SJCRH30 (cell line): ENCODE results near the gene MTCH1. TPM values are rescaled to one million over a fixed set of nuclear protein-coding genes. Genes with fewer than 3 reads are reported as not detected.

Experiments used
- DNase-seq, 2 experiments: peaks; one replicate each; pipeline ENCODE4 v3.0.0-alpha.2; 2015 to 2020
- H3K27ac ChIP-seq: fragments of 250-450 bp; sonication (Bioruptor Pico); 2 replicates; pipeline ENCODE4 v1.5.1; 2020; ENCODE audit warnings: mild to moderate bottlenecking, moderate library complexity
- H3K27me3 ChIP-seq: fragments of 250-450 bp; sonication (Bioruptor Pico); 2 replicates; pipeline ENCODE4 v1.5.1; 2020; ENCODE audit warnings: mild to moderate bottlenecking, moderate library complexity
- H3K36me3 ChIP-seq: fragments of 250-450 bp; sonication (Bioruptor Pico); 2 replicates; pipeline ENCODE4 v1.5.1; 2020; ENCODE audit warnings: mild to moderate bottlenecking, moderate library complexity
- H3K4me1 ChIP-seq: fragments of 250-450 bp; sonication (Bioruptor Pico); 2 replicates; pipeline ENCODE4 v1.5.1; 2020; ENCODE audit warnings: mild to moderate bottlenecking, moderate library complexity
- H3K4me3 ChIP-seq: fragments of 250-450 bp; sonication (Bioruptor Pico); 2 replicates; pipeline ENCODE4 v1.5.1; 2020; ENCODE audit warnings: mild to moderate bottlenecking, moderate library complexity
- H3K9me3 ChIP-seq: fragments of 250-450 bp; sonication (Bioruptor Pico); replicated peaks from 2 replicates; pipeline ENCODE4 v1.5.1; 2020; ENCODE audit warnings: mild to moderate bottlenecking, moderate library complexity
- total RNA-seq: library from RNA; depleted of rRNA; stranded (reverse); fragments of >200 nt; shearing (Covaris generic); gene quantifications from 2 replicates; pipeline ENCODE4 v1.2.3, GENCODE V29; 2014

Gene MTCH1
- total RNA-seq, 1 experiment from 2014 or later, result 173 TPM

DNA sequence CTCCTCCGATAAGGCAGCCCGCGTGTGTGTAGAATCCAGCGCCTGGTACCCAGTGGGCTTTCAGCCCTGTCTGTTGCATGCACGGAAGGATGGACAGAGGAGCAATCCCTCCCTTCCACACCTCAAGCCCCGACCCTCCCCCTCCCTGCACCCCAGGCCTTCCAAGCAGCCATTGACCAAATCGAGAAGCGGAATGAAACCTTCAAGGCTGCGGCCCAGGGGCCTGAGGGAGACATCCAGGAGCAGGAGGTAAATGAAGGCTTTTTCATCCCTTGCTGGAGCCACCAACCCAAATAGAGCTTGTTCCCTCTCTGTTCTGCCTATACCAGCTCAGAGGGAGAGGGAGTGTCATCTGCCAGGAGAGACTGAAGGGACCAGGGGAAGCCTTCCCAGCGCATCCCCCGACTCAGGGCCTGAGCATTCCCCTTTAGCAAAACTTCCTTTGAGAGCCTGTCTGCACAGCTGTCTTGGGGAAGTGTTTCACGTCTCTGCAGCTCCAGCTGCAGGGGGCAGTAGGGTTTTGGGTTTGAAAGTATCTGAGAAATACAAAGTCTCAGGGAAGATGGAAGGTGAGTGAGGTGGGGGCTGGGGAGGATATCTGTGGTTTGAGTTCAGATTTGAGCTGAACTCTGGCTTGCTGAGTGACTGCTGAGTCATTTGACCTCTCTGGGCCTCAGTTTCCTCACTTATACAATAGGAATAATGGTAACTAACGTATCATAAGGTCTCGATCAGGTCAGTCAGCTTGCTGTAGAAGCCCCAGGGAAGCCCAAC is 35.5 kb upstream of the MTCH1 start:
- Histone ChIP-seq H3K36me3 (no peaks in the 10 kb centered on the region), H3K27me3 (no peaks in the 10 kb centered on the region; the same call in 1 of the 2 replicates), H3K4me1 (no peaks in the 10 kb centered on the region), H3K27ac (no peak overlapping the region), H3K4me3 (no peak overlapping the region), H3K9me3 (no peaks in the 10 kb centered on the region)
- DNase-seq, result peak; percentile 40 to 60

GRCh38 chr6:37020812-37021211 is 34.8 kb upstream of the MTCH1 start:
- Histone ChIP-seq H3K9me3 (no peaks in the 10 kb centered on the region), H3K4me3 (no peak overlapping the region), H3K27ac (no peak overlapping the region), H3K27me3 (no peaks in the 10 kb centered on the region; the same call in 1 of the 2 replicates), H3K4me1 (no peaks in the 10 kb centered on the region), H3K36me3 (no peaks in the 10 kb centered on the region)
- DNase-seq, result no peak

DNA sequence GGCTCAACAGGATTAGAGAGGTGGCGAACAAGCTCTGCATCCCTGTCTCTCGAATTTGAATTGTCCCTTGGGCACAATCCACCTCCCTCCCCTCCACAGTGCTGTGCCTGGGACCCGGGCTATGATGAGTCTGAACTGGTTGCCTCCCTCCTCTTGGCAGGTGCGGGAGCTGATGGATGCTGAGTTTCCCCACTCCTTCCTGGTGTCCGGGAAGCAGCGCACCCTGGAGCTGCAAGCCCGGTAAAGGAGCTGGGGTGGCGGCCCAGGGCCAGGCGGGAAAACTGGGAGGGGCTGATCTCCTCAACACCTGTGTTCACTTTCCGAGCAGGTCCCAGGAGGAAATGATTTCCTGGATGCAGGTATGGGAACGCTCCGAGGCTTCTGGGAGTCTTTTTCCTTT is 34.4 kb upstream of the MTCH1 start:
- Histone ChIP-seq H3K4me1 (no peaks in the 10 kb centered on the region), H3K9me3 (no peaks in the 10 kb centered on the region), H3K36me3 (no peaks in the 10 kb centered on the region), H3K4me3 (no peak overlapping the region), H3K27ac (no peak overlapping the region), H3K27me3 (no peaks in the 10 kb centered on the region; the same call in 1 of the 2 replicates)
- no peak for DNase-seq

- Histone ChIP-seq H3K27ac (no peak overlapping the region), H3K4me1 (no peaks in the 10 kb centered on the region), H3K27me3 (no peaks in the 10 kb centered on the region; the same call in 1 of the 2 replicates), H3K4me3 (no peak overlapping the region), H3K36me3 (no peaks in the 10 kb centered on the region), H3K9me3 (no peaks in the 10 kb centered on the region)
- peak in 1 of 2 experiments; percentile 23 for DNase-seq
These were observed 33.1 kb upstream of the MTCH1 start for GRCh38 chr6:37019065-37019450.

- no peaks in the 10 kb centered on the region for H3K36me3 ChIP-seq
- H3K9me3 ChIP-seq, result no peaks in the 10 kb centered on the region
- peak; percentile 89 to 92 for DNase-seq
- no peaks in the 10 kb centered on the region for H3K4me1 ChIP-seq
- H3K27me3 ChIP-seq, result no peaks in the 10 kb centered on the region; the same call in 1 of the 2 replicates
- no peak overlapping the region for H3K4me3 ChIP-seq
- H3K27ac ChIP-seq, result no peak overlapping the region
These were observed 32.4 kb upstream of the MTCH1 start for GRCh38 chr6:37018198-37019064.

DNA sequence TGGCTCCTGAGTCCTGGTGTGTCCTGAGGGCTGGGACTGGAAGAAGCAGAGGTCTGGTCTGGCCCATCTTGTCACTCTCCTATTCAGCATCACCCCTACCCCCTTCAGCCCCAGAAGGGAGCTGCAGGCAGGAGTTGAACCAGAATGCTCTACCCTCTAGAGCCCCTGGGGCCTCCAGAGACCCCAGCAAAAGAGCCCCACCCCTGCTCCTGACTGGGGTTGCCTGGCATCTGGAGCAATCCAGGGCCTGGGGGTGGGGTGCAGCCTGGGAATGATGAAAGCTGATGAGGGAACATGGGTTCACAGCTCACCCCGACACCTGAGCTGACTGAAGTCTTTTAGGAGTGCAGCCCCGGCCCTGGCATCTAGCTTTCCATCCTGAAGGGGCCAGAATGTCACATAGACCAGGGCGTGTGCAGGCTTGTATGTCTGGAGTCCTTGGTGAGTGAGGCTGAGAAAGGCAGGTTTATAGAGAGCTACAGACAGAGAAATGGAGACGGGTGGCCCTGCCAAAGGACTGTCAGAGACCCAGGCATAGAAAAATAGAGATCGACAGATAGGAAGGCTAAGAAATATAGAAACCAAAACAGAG is 31.7 kb upstream of the MTCH1 start:
- Histone ChIP-seq H3K4me1 (no peaks in the 10 kb centered on the region), H3K4me3 (no peak overlapping the region), H3K36me3 (no peaks in the 10 kb centered on the region), H3K9me3 (no peaks in the 10 kb centered on the region), H3K27me3 (no peaks in the 10 kb centered on the region; the same call in 1 of the 2 replicates), H3K27ac (no peak overlapping the region)
- DNase-seq, result no peak

- H3K9me3 ChIP-seq, result no peaks in the 10 kb centered on the region
- H3K4me3 ChIP-seq, result no peak overlapping the region
- no peaks in the 10 kb centered on the region for H3K4me1 ChIP-seq
- DNase-seq, result no peak
- no peaks in the 10 kb centered on the region for H3K36me3 ChIP-seq
- no peaks in the 10 kb centered on the region; the same call in 1 of the 2 replicates for H3K27me3 ChIP-seq
- no peak overlapping the region for H3K27ac ChIP-seq
These were observed 31.0 kb upstream of the MTCH1 start for GRCh38 chr6:37016995-37017394.

- no peaks in the 10 kb centered on the region for H3K9me3 ChIP-seq
- H3K4me3 ChIP-seq, result no peak overlapping the region
- DNase-seq, result no peak
- H3K27ac ChIP-seq, result no peak overlapping the region
- no peaks in the 10 kb centered on the region for H3K27me3 ChIP-seq
- H3K4me1 ChIP-seq, result no peaks in the 10 kb centered on the region
- H3K36me3 ChIP-seq, result no peaks in the 10 kb centered on the region
These were observed 29.5 kb upstream of the MTCH1 start for GRCh38 chr6:37015532-37015931.

GRCh38 chr6:37014667-37015066 is 28.7 kb upstream of the MTCH1 start:
- no peaks in the 10 kb centered on the region for H3K36me3 ChIP-seq
- no peaks in the 10 kb centered on the region for H3K9me3 ChIP-seq
- H3K4me1 ChIP-seq, result no peaks in the 10 kb centered on the region
- DNase-seq, result no peak
- H3K4me3 ChIP-seq, result no peak overlapping the region
- H3K27me3 ChIP-seq, result no peaks in the 10 kb centered on the region
- no peak overlapping the region for H3K27ac ChIP-seq

GRCh38 chr6:37013516-37014491 is 27.8 kb upstream of the MTCH1 start:
- no peak overlapping the region for H3K4me3 ChIP-seq
- no peaks in the 10 kb centered on the region for H3K4me1 ChIP-seq
- no peaks in the 10 kb centered on the region for H3K9me3 ChIP-seq

DNA sequence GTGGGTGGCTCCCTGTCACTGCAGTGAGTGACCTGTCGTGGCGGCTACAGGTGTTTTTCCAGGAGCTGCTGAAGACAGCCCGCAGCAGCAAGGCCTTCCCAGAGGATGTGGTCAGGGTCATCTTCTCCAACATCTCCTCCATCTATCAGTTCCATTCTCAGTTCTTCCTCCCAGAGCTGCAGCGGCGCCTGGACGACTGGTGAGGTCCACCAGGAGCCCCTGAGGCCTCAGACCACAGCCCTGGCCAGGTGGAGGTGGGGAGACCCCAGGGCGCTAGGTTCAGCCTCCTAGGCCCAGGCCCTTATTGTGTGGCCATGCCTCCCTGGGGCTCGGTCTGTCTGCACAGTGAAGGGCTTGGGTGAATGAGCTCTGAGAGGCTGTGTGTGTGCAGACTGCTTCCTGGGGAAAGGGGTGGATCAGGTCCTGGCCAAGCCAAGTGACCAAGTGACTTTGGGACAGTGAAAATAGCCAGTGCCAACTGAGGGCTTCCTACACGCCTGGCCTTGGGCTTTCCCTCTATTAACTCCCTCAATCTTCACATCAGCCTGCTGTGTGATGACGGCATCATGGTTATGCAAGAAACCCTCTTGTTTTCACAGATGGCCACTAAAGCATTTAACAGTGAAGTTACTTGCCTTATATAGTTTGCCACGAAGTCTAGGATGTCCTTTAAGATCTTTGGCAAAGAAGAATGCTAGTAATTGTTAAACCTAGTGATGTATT is 25.8 kb upstream of the MTCH1 start:
- H3K27me3 ChIP-seq, result no peaks in the 10 kb centered on the region
- no peaks in the 10 kb centered on the region for H3K4me1 ChIP-seq
- no peak overlapping the region for H3K4me3 ChIP-seq
- DNase-seq, result no peak
- no peak overlapping the region for H3K27ac ChIP-seq
- H3K9me3 ChIP-seq, result no peaks in the 10 kb centered on the region
- H3K36me3 ChIP-seq, result no peaks in the 10 kb centered on the region

More at GRCh38 chr6:37013516-37014491, 27.8 kb upstream of the MTCH1 start:
- DNase-seq, result no peak
- Histone ChIP-seq H3K36me3 (no peaks in the 10 kb centered on the region), H3K27ac (no peak overlapping the region), H3K27me3 (no peaks in the 10 kb centered on the region)

- H3K9me3 ChIP-seq, result no peaks in the 10 kb centered on the region
- no peaks in the 10 kb centered on the region for H3K27me3 ChIP-seq
- no peak overlapping the region for H3K4me3 ChIP-seq
- H3K27ac ChIP-seq, result no peak overlapping the region
- no peak for DNase-seq
- no peaks in the 10 kb centered on the region for H3K36me3 ChIP-seq
- no peaks in the 10 kb centered on the region for H3K4me1 ChIP-seq
These were observed 24.5 kb upstream of the MTCH1 start for GRCh38 chr6:37010402-37010892.
